Smooth muscle cell (in vitro differentiated cells): Measurements from ENCODE around the gene SPOPL. TPM values are rescaled to one million over a fixed set of nuclear protein-coding genes. Genes with fewer than 3 reads are reported as not detected.

Experiments used
- DNase-seq: peaks from one replicate; lab custom pipeline; 2025; ENCODE audit not compliant: unreplicated experiment; lab: John Stamatoyannopoulos, UW
- H2AFZ ChIP-seq: fragments of 200-600 bp; sonication (generic); 2 replicates; pipeline ENCODE4 v1.6.0; 2016; ENCODE audit warnings: antibody characterized with exemption, low read depth, mild to moderate bottlenecking
- H3F3A ChIP-seq: fragments of 200-600 bp; sonication (generic); 2 replicates; pipeline ENCODE4 v1.6.0; 2017; ENCODE audit warnings: antibody characterized with exemption, low read depth
- H3K27ac ChIP-seq: fragments of 200-600 bp; sonication (generic); 2 replicates; pipeline ENCODE4 v1.5.1; 2016; ENCODE audit warnings: low read depth, mild to moderate bottlenecking
- H3K27me3 ChIP-seq: fragments of 200-600 bp; sonication (generic); 2 replicates; pipeline ENCODE4 v1.6.1; 2016; ENCODE audit warnings: low read depth, mild to moderate bottlenecking
- H3K36me3 ChIP-seq: fragments of 200-600 bp; sonication (generic); 2 replicates; pipeline ENCODE4 v1.5.1; 2016; ENCODE audit warnings: low read depth
- H3K4me1 ChIP-seq: fragments of 200-600 bp; sonication (generic); 2 replicates; pipeline ENCODE4 v1.5.1; 2016; ENCODE audit warnings: low read depth
- H3K4me2 ChIP-seq: fragments of 200-600 bp; sonication (generic); 2 replicates; pipeline ENCODE4 v1.6.0; 2016; ENCODE audit warnings: mild to moderate bottlenecking
- H3K4me3 ChIP-seq: fragments of 200-600 bp; sonication (generic); 2 replicates; pipeline ENCODE4 v1.5.1; 2016; ENCODE audit warnings: mild to moderate bottlenecking
- H3K79me2 ChIP-seq: fragments of 200-600 bp; sonication (generic); 2 replicates; pipeline ENCODE4 v1.6.0; 2016; ENCODE audit warnings: low read depth, mild to moderate bottlenecking
- H3K9ac ChIP-seq: fragments of 200-600 bp; sonication (generic); 2 replicates; pipeline ENCODE4 v1.6.0; 2016; ENCODE audit warnings: low read depth
- H3K9me3 ChIP-seq: fragments of 200-600 bp; sonication (generic); replicated peaks from 2 replicates; pipeline ENCODE4 v1.5.1; 2016; ENCODE audit warnings: low read depth
- H4K20me1 ChIP-seq: fragments of 200-600 bp; sonication (generic); 2 replicates; pipeline ENCODE4 v1.6.0; 2016; ENCODE audit warnings: low read depth
- CTCF ChIP-seq: fragments of 200-600 bp; sonication (generic); IDR thresholded peaks from 2 replicates; pipeline ENCODE4 v1.5.1; 2017; ENCODE audit warnings: borderline replicate concordance, mild to moderate bottlenecking, antibody characterized with exemption; ENCODE audit not compliant: insufficient read depth, poor library complexity, severe bottlenecking
- WGBS: methylation state at CpG from one replicate; pipeline ENCODE4 v1.1.7; 2016; ENCODE audit warnings: low lambda C conversion rate; 5-methylcytosine and 5-hydroxymethylcytosine counted together
- polyA plus RNA-seq: library from polyadenylated mRNA; unstranded; fragments of >200 nt; fragmentation: Nextera tagmentation; extraction: Ambion mirVana; gene quantifications from 2 replicates; pipeline ENCODE4 v1.2.1, GENCODE V29; 2016
- total RNA-seq: library from RNA; depleted of rRNA; stranded (reverse); fragments of >200 nt; gene quantifications from 2 replicates; pipeline ENCODE4 v1.2.3, GENCODE V29; 2014

SPOPL gene
- total and polyA plus RNA-seq, 2 experiments from 2014 or later = 3.7 to 27.7 TPM

DNA sequence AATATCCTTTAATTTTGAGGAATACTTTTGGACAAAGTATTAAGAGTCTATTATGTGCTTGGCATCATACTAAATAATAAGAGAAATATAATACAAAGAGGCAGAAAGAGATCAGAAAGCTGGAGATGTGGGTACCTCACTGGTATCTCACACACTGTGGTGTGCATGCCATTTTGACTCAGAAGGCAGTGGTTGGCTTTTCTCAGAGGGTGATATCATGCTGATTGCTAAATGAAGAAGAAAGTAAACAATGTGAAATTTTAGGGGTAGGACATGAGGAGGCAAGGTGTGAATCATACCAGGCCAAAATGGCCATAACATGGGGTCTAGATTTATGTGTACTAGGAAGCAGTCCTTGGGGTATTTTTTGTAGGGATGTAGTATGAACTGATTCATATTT is 16.6 kb upstream of the SPOPL start:
- Histone ChIP-seq H3K36me3 (no peaks in the 10 kb centered on the region), H4K20me1 (no peaks in the 10 kb centered on the region), H3K9me3 (no peaks in the 10 kb centered on the region), H3K4me1 (no peaks in the 10 kb centered on the region), H3K79me2 (no peaks in the 10 kb centered on the region), H2AFZ (no peak overlapping the region), H3K27me3 (no peaks in the 10 kb centered on the region), H3K4me3 (no peak overlapping the region), H3K27ac (no peak overlapping the region), H3F3A (no peaks in the 10 kb centered on the region), H3K9ac (no peak overlapping the region), H3K4me2 (no peak overlapping the region)
- DNase-seq = no peak
- no peak for TF ChIP-seq CTCF

- Histone ChIP-seq H3K4me1 (no peaks in the 10 kb centered on the region), H3K9me3 (no peaks in the 10 kb centered on the region), H3K4me2 (no peak overlapping the region), H3K27me3 (no peaks in the 10 kb centered on the region), H4K20me1 (no peaks in the 10 kb centered on the region), H3F3A (no peaks in the 10 kb centered on the region), H3K36me3 (no peaks in the 10 kb centered on the region), H3K9ac (no peak overlapping the region), H3K79me2 (no peaks in the 10 kb centered on the region), H2AFZ (no peak overlapping the region), H3K4me3 (no peak overlapping the region), H3K27ac (no peak overlapping the region)
- no peak for DNase-seq
- no peak for TF ChIP-seq CTCF
- 75% methylated on average over 2 of the region's 2 CpGs for WGBS
Measured at GRCh38 chr2:138486363-138487198, 15.0 kb upstream of the SPOPL start.

DNA sequence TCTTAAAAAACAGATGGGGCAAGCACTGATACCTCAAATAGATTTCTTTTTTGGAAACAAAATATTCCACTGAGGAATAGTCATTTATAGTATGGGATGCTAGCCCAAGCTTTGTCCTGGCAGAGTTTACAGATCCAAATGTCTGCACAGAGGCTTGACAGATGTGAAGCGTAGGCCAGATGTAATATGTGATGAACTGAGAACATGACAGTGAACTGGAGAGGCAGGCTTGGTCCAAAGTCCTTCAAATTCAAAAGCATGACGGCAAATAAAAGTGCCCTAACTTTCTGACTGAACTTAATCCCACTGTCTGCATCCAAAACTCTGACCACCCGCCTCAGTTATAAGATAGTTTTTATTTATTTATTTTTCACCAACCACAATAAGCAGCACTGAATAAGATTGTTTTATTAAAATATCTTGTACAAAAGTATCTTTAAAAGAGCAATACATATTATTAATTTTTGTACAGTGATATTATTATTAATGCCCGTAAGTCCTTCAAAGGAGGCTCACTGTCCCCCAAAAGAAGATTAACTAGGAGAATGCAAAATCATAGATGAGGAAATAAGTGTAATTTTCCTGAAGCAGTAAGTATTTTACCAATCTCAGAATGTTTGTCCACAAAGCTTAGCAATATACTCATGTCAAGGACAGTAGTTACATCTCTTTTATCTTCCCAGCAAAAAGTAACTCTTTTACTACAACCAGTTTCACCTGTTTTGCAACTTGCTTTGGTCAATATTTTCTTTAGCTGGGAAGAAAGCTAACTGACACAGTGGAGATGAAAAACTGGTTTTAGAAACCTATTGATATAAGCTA is 10.7 kb upstream of the SPOPL start:
- no peaks in the 10 kb centered on the region for H3F3A ChIP-seq
- no peaks in the 10 kb centered on the region for H4K20me1 ChIP-seq
- H3K9me3 ChIP-seq = no peaks in the 10 kb centered on the region
- no peak overlapping the region for H2AFZ ChIP-seq
- no peak for TF ChIP-seq CTCF
- H3K4me1 ChIP-seq = no peaks in the 10 kb centered on the region
- no peaks in the 10 kb centered on the region for H3K36me3 ChIP-seq
- DNase-seq = no peak
- H3K4me2 ChIP-seq = no peak overlapping the region
- no peak overlapping the region for H3K27ac ChIP-seq
- H3K9ac ChIP-seq = no peak overlapping the region
- H3K4me3 ChIP-seq = no peak overlapping the region
- H3K27me3 ChIP-seq = no peaks in the 10 kb centered on the region
- WGBS = 83% methylated on average over 4 of the region's 4 CpGs
- H3K79me2 ChIP-seq = no peaks in the 10 kb centered on the region
